Activated CD8-positive, alpha-beta T cell treated with anti-CD3 and anti-CD28 coated beads for 36 hours (primary cell): ENCODE measurements around the gene LMBRD1. TPM values are rescaled to one million over a fixed set of nuclear protein-coding genes. Genes with fewer than 3 reads are reported as not detected.

ENCODE experiments used
- ATAC-seq: fragments of 200-7000 bp; cut with Tn5 transposase; one replicate; pipeline ENCODE4 v1.10.0; 2021; ENCODE audit warnings: mild to moderate bottlenecking, moderate library complexity
- CTCF ChIA-PET: fragments of 350-600 bp; sonication (Branson Sonifier 250); formaldehyde crosslinking; loops from one replicate; lab custom pipeline; 2021; ENCODE audit warnings: antibody characterized with exemption; lab: Charles Lee
- POLR2A ChIA-PET: fragments of 350-600 bp; sonication (Branson Sonifier 250); formaldehyde crosslinking; loops from one replicate; lab custom pipeline; 2021; ENCODE audit warnings: antibody characterized with exemption; lab: Charles Lee
- DNase-seq: peaks from one replicate; pipeline ENCODE4 v3.0.0-alpha.2; 2020
- H3K27ac Mint-ChIP-seq: one replicate; pipeline ENCODE4 v1.8.0; 2021; ENCODE audit warnings: mild to moderate bottlenecking, mixed read lengths
- H3K27me3 Mint-ChIP-seq: one replicate; pipeline ENCODE4 v1.8.0; 2021; ENCODE audit warnings: mixed read lengths
- H3K36me3 Mint-ChIP-seq: one replicate; pipeline ENCODE4 v1.8.0; 2021; ENCODE audit warnings: low read depth, mixed read lengths
- H3K4me1 Mint-ChIP-seq: one replicate; pipeline ENCODE4 v1.8.0; 2021; ENCODE audit warnings: low read depth, mixed read lengths
- H3K4me3 Mint-ChIP-seq: one replicate; pipeline ENCODE4 v1.8.0; 2021; ENCODE audit warnings: mild to moderate bottlenecking, moderate library complexity, mixed read lengths
- H3K9me3 Mint-ChIP-seq: one replicate; pipeline ENCODE4 v1.8.0; 2021; ENCODE audit warnings: mixed read lengths
- CTCF ChIP-seq: fragments of 200-600 bp; IDR thresholded peaks from one replicate; pipeline ENCODE4 v1.8.0; 2022; ENCODE audit warnings: antibody characterized with exemption, mild to moderate bottlenecking
- intact Hi-C: fragments of 100-400 bp; cut with micrococcal nuclease; formaldehyde crosslinking; loops from one replicate; pipeline ENCODE4 v1.10.0; 2022
- total RNA-seq, 2 experiments: library from RNA; stranded (reverse); gene quantifications; one replicate each; pipeline ENCODE4 v1.2.3, GENCODE V29; 2021

Gene LMBRD1
- total RNA-seq, 2 experiments from 2014 or later = 14.6 to 15.9 TPM

- DNase-seq = no peak
- Mint-ChIP-seq H3K36me3 (peaks cover 50% of the 10 kb centered on the region), H3K27me3 (no peaks in the 10 kb centered on the region), H3K4me1 (peaks cover 40% of the 10 kb centered on the region), H3K27ac (no peak overlapping the region), H3K4me3 (no peak overlapping the region), H3K9me3 (peaks cover 3% of the 10 kb centered on the region)
- ChIA-PET CTCF (interaction anchor here (1.6 kb wide), 1 partner anchor 21 kb away, joined by 5 read pairs; the partner anchor contains the start of gene LMBRD1), POLR2A (no interaction called here)
- intact Hi-C loops = no loop called here
- no peak for ATAC-seq
- no peak for TF ChIP-seq CTCF
These were observed 21.3 kb downstream of the LMBRD1 start for GRCh38 chr6:69775585-69775849.

GRCh38 chr6:69774740-69775584 lies 21.8 kb downstream of the LMBRD1 start:
- POLR2A ChIA-PET = no interaction called here
- CTCF ChIA-PET = interaction anchor here (1.6 kb wide), 1 partner anchor 22 kb away, joined by 5 read pairs; the partner anchor contains the start of gene LMBRD1
- DNase-seq = no peak
- peaks cover 4% of the 10 kb centered on the region for H3K9me3 Mint-ChIP-seq
- H3K4me3 Mint-ChIP-seq = no peak overlapping the region
- ATAC-seq = no peak
- H3K4me1 Mint-ChIP-seq = peaks cover 38% of the 10 kb centered on the region
- intact Hi-C loops = no loop called here
- H3K27me3 Mint-ChIP-seq = no peaks in the 10 kb centered on the region
- H3K36me3 Mint-ChIP-seq = peaks cover 53% of the 10 kb centered on the region
- TF ChIP-seq CTCF = no peak
- H3K27ac Mint-ChIP-seq = no peak overlapping the region

GRCh38 chr6:69771158-69771906 lies 25.5 kb downstream of the LMBRD1 start:
- DNase-seq (no peak), ATAC-seq (no peak)
- no peak overlapping the region for H3K27ac Mint-ChIP-seq
- peaks cover 7% of the 10 kb centered on the region for H3K9me3 Mint-ChIP-seq
- H3K4me3 Mint-ChIP-seq = no peak overlapping the region
- POLR2A ChIA-PET = no interaction called here
- intact Hi-C loops = no loop called here
- H3K27me3 Mint-ChIP-seq = no peaks in the 10 kb centered on the region
- TF ChIP-seq CTCF = no peak
- CTCF ChIA-PET = interaction anchor here (0.7 kb wide), 1 partner anchor 14 kb away, joined by 3 read pairs; no protein-coding TSS in a partner anchor
- peaks cover 39% of the 10 kb centered on the region for H3K4me1 Mint-ChIP-seq
- H3K36me3 Mint-ChIP-seq = peaks cover 39% of the 10 kb centered on the region

- ChIA-PET CTCF (no interaction called here), POLR2A (no interaction called here)
- Mint-ChIP-seq H3K36me3 (peaks cover 30% of the 10 kb centered on the region), H3K27ac (no peak overlapping the region), H3K9me3 (peaks cover 3% of the 10 kb centered on the region), H3K4me1 (peaks cover 29% of the 10 kb centered on the region), H3K4me3 (no peak overlapping the region), H3K27me3 (no peaks in the 10 kb centered on the region)
- DNase-seq = no peak
- TF ChIP-seq CTCF = peak; percentile 24
- intact Hi-C loops = no loop called here
- no peak for ATAC-seq
These were observed 28.1 kb downstream of the LMBRD1 start for GRCh38 chr6:69768664-69769063.

- TF ChIP-seq CTCF = no peak
- Mint-ChIP-seq H3K36me3 (peaks cover 13% of the 10 kb centered on the region), H3K27ac (no peak overlapping the region), H3K4me1 (peaks cover 25% of the 10 kb centered on the region), H3K27me3 (no peaks in the 10 kb centered on the region), H3K9me3 (no peaks in the 10 kb centered on the region), H3K4me3 (no peak overlapping the region)
- POLR2A ChIA-PET = no interaction called here
- ATAC-seq (no peak), DNase-seq (no peak)
- intact Hi-C loops = no loop called here
- CTCF ChIA-PET = no interaction called here
These were observed 33.0 kb downstream of the LMBRD1 start for GRCh38 chr6:69763763-69764162.
